Colonic mucosa (tissue), 4 donors: ENCODE data around the gene IER5L. TPM values are rescaled to one million over a fixed set of nuclear protein-coding genes. Genes with fewer than 3 reads are reported as not detected.

Experiments used
- DNase-seq: peaks from one replicate; pipeline ENCODE4 v3.0.0-alpha.2; 2020
- H3K27ac ChIP-seq: fragments of 200-600 bp; one replicate; pipeline ENCODE4 v1.8.0; 2021
- H3K27me3 ChIP-seq: fragments of 200-600 bp; one replicate; pipeline ENCODE4 v1.8.0; 2021
- H3K36me3 ChIP-seq: fragments of 200-600 bp; one replicate; pipeline ENCODE4 v1.8.0; 2021
- H3K4me1 ChIP-seq: fragments of 200-600 bp; one replicate; pipeline ENCODE4 v1.8.0; 2021; ENCODE audit warnings: mild to moderate bottlenecking
- H3K4me3 ChIP-seq: fragments of 200-600 bp; one replicate; pipeline ENCODE4 v1.8.0; 2021
- H3K9ac ChIP-seq, 2 donors: one replicate each; pipeline ENCODE4 v1.7.0; 2013; ENCODE audit warnings: control low read depth in 2 of 2, low read depth in 2 of 2, low read length in 2 of 2
- H3K9me3 ChIP-seq: fragments of 200-600 bp; one replicate; pipeline ENCODE4 v1.8.0; 2021
- intact Hi-C: fragments of 100-400 bp; cut with DNase I; formaldehyde crosslinking; loops from one replicate; pipeline ENCODE4 v1.14.1; 2022
- total RNA-seq, 2 donors: library from RNA; stranded (reverse); fragmentation: NEBNext Ultra II Directional in 1 of 2; extraction: Animal tissue kit (Norgen Biotek cat#: 25700) in 1 of 2; gene quantifications; one replicate each; pipeline ENCODE4 v1.2.1, GENCODE V29; 2021
- TF ChIP-seq, protein P1 (sequence below): fragments of 200-600 bp; IDR thresholded peaks from one replicate; pipeline ENCODE4 v1.8.0; 2022; ENCODE audit warnings: antibody characterized with exemption, mild to moderate bottlenecking
- donor health status: healthy.
- donor health status: DM: no; HTN: no; CAD: no.
- donor health status: DM: no; HTN: no; CAD: no.

IER5L gene
- total RNA-seq, 2 donors from 2014 or later = 9.1 to 9.6 TPM

GRCh38 chr9:129224618-129225489, 46.8 kb upstream of the IER5L start:
- Histone ChIP-seq H3K27me3 (no peaks in the 10 kb centered on the region), H3K9ac (no peak overlapping the region), H3K9me3 (no peaks in the 10 kb centered on the region), H3K4me1 (no peaks in the 10 kb centered on the region), H3K4me3 (no peak overlapping the region), H3K27ac (peak overlapping the region; percentile 40), H3K36me3 (no peaks in the 10 kb centered on the region)
- no peak for DNase-seq
- TF ChIP-seq, protein P1, sequence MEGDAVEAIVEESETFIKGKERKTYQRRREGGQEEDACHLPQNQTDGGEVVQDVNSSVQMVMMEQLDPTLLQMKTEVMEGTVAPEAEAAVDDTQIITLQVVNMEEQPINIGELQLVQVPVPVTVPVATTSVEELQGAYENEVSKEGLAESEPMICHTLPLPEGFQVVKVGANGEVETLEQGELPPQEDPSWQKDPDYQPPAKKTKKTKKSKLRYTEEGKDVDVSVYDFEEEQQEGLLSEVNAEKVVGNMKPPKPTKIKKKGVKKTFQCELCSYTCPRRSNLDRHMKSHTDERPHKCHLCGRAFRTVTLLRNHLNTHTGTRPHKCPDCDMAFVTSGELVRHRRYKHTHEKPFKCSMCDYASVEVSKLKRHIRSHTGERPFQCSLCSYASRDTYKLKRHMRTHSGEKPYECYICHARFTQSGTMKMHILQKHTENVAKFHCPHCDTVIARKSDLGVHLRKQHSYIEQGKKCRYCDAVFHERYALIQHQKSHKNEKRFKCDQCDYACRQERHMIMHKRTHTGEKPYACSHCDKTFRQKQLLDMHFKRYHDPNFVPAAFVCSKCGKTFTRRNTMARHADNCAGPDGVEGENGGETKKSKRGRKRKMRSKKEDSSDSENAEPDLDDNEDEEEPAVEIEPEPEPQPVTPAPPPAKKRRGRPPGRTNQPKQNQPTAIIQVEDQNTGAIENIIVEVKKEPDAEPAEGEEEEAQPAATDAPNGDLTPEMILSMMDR = no peak
- intact Hi-C loops = no loop called here

DNA sequence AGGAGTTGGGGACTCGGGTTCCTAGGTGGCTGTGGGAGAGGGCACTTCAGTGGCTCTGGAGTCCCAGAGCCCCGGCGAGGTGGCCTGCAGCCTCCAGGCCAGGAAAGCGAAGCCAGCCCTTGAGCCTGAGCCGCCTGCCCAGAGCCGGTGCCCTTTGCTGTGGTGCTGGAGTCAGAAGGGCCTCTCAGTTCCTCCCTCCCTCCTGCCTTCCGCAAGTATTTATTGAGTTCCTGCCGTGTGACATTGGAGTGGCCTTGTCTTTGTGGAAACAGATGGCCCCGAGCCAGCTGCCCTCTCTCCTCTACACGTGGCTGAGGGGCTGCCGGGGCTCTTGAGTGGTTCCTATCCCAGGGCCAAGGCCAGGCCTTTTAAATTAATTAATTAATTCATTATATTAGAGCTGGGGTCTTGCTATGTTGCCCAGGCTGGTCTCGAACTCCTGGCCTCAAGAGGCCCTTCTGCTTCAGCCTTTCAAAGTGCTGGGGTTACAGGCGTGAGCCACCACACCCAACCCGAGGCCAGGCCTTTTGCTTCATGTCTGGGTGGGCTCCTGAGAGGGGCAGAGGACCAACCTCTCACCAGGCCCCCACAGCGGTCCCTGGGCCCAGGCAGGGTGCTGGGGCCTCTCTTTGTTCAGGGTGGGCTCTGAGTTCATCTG, 45.6 kb upstream of the IER5L start:
- no peaks in the 10 kb centered on the region for H3K9me3 ChIP-seq
- no peak overlapping the region for H3K9ac ChIP-seq
- no peak overlapping the region for H3K4me3 ChIP-seq
- no peaks in the 10 kb centered on the region for H3K4me1 ChIP-seq
- H3K36me3 ChIP-seq = no peaks in the 10 kb centered on the region
- H3K27me3 ChIP-seq = no peaks in the 10 kb centered on the region
- intact Hi-C loops = no loop called here
- TF ChIP-seq, protein P1 = no peak
- no peak for DNase-seq
- H3K27ac ChIP-seq = no peak overlapping the region

DNA sequence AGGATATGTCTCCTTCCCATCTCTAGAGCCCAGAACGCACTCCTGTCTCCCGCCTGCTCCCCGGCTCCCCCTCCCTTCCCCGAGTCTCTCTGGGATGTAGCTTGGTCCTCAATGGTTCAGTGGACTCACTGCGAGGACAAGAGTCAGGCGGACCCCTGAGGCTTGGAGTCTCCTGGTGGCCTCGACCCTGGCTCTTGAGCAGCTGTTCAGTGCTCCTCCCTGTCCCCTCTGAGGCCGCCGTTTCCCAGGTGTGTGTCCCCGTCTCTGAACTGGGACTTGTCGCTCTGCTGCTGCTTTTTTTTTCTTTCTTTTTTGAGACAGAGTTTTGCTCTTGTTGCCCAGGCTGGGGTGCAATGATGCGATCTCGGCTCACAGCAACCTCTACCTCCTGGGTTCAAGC, 44.8 kb upstream of the IER5L start:
- DNase-seq = no peak
- intact Hi-C loops = no loop called here
- TF ChIP-seq, protein P1 = no peak
- no peaks in the 10 kb centered on the region for H3K27me3 ChIP-seq
- no peaks in the 10 kb centered on the region for H3K36me3 ChIP-seq
- H3K27ac ChIP-seq = no peak overlapping the region
- H3K9ac ChIP-seq = no peak overlapping the region
- H3K4me3 ChIP-seq = no peak overlapping the region
- H3K4me1 ChIP-seq = no peaks in the 10 kb centered on the region
- H3K9me3 ChIP-seq = no peaks in the 10 kb centered on the region

DNA sequence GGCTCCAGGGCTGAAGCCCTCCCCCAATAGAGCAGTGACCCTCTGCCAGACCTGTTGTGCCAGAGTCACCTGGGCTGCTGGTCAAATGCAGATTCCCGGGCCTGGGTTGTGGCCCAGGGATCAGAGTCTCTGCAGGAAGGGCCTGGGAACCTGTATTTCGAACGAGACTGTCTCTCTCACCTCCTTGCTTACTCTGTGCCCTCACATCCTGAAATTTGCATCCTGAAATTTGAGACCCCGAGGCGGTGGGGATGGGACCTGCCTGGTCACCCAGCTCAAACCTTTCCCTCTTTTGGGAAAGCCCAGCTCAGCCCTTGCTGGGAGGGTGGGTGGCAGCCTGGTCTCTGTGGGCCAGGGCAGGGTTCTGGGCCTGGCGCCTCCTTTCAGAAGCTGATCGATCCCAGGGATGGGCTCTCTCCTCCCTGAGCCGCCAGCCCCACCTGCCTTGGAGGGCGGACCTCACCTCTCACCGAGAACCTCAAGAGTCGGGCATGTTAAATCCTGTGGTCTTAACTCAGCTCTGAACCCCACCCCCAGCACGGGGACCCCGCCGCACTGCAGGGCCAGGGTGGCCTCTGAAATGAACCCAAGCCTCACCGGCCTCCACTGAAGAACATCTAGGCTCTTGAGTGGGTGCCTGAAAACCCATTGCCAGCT, 44.0 kb upstream of the IER5L start:
- Histone ChIP-seq H3K27ac (no peak overlapping the region), H3K9me3 (no peaks in the 10 kb centered on the region), H3K4me3 (no peak overlapping the region), H3K4me1 (no peaks in the 10 kb centered on the region), H3K9ac (no peak overlapping the region), H3K27me3 (no peaks in the 10 kb centered on the region), H3K36me3 (no peaks in the 10 kb centered on the region)
- intact Hi-C loops = no loop called here
- DNase-seq = no peak
- TF ChIP-seq, protein P1 = no peak

DNA sequence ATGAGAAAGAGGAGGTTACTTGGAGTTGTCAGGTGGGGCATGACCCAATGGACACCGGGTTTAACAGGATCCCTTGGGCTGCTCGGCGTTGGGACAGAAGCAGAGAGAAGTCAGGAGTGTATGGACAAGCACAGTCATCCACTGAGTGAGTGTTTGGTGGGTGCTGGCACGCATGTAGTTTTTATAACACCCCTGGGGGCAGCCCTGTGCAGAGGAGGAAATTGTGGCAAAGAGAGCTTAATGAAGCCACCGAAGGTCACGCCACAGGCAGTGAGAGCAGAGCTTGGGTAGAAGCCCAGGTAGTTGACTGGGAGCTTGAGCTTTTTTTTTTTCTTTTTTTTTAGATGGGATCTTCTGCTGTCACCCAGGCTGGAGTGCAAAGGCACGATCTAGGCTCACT, 43.2 kb upstream of the IER5L start:
- Histone ChIP-seq H3K4me1 (no peaks in the 10 kb centered on the region), H3K27me3 (no peaks in the 10 kb centered on the region), H3K9me3 (no peaks in the 10 kb centered on the region), H3K9ac (no peak overlapping the region), H3K36me3 (no peaks in the 10 kb centered on the region), H3K27ac (no peak overlapping the region), H3K4me3 (no peak overlapping the region)
- DNase-seq = no peak
- TF ChIP-seq, protein P1 = no peak
- intact Hi-C loops = no loop called here
